ENCODE results near the gene ZKSCAN7.

Gene ZKSCAN7

DNA sequence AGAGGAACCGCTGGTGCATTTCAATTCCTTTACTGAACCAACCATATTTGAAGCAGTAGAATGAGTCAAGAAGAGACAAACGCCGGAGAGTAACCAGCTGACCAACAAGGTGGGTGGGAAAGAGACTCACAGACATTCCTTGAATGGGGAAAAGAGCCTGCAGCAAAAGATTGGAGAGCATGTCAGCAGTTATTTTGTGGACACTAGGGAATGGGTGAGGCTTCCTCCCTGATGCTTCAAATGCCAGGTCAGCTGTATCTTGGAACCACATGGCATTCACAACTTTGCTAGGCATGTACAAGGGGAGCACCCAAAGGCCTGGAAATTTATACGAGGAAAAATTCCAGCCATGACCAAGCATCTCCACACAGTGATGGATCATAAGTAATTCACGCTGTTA, 29.9 kb upstream of the ZKSCAN7 start:
- TF ChIP-seq SIN3A (IDR thresholded peaks at IDR 0.05; ENCODE audit: borderline replicate concordance, insufficient read depth, low read length) (no peak), FOXP2 (optimal IDR thresholded peaks at IDR 0.05; ENCODE audit: borderline replicate concordance, extremely low read depth, extremely low read length, insufficient read depth) (no peak), TAF1 (IDR thresholded peaks at IDR 0.05; ENCODE audit: borderline replicate concordance, insufficient read depth, low read length) (no peak), POLR2AphosphoS5 (IDR thresholded peaks at IDR 0.05; ENCODE audit: low read depth, low read length) (no peak)
- TF ChIP-seq, protein P1, sequence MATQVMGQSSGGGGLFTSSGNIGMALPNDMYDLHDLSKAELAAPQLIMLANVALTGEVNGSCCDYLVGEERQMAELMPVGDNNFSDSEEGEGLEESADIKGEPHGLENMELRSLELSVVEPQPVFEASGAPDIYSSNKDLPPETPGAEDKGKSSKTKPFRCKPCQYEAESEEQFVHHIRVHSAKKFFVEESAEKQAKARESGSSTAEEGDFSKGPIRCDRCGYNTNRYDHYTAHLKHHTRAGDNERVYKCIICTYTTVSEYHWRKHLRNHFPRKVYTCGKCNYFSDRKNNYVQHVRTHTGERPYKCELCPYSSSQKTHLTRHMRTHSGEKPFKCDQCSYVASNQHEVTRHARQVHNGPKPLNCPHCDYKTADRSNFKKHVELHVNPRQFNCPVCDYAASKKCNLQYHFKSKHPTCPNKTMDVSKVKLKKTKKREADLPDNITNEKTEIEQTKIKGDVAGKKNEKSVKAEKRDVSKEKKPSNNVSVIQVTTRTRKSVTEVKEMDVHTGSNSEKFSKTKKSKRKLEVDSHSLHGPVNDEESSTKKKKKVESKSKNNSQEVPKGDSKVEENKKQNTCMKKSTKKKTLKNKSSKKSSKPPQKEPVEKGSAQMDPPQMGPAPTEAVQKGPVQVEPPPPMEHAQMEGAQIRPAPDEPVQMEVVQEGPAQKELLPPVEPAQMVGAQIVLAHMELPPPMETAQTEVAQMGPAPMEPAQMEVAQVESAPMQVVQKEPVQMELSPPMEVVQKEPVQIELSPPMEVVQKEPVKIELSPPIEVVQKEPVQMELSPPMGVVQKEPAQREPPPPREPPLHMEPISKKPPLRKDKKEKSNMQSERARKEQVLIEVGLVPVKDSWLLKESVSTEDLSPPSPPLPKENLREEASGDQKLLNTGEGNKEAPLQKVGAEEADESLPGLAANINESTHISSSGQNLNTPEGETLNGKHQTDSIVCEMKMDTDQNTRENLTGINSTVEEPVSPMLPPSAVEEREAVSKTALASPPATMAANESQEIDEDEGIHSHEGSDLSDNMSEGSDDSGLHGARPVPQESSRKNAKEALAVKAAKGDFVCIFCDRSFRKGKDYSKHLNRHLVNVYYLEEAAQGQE (IDR thresholded peaks at IDR 0.05; ENCODE audit: insufficient read depth in 1 of 2, low read depth in 2 of 2, low read length in 2 of 2), result no peak

GRCh38 chr3:44529927-44530326, 25.1 kb upstream of the ZKSCAN7 start:
- TF ChIP-seq FOXP2 (optimal IDR thresholded peaks at IDR 0.05; ENCODE audit: borderline replicate concordance, extremely low read depth, extremely low read length, insufficient read depth) (no peak), SIN3A (IDR thresholded peaks at IDR 0.05; ENCODE audit: borderline replicate concordance, insufficient read depth, low read length) (no peak), TAF1 (IDR thresholded peaks at IDR 0.05; ENCODE audit: borderline replicate concordance, insufficient read depth, low read length) (no peak), POLR2AphosphoS5 (IDR thresholded peaks at IDR 0.05; ENCODE audit: low read depth, low read length) (no peak)
- TF ChIP-seq, protein P1 (IDR thresholded peaks at IDR 0.05; ENCODE audit: insufficient read depth in 1 of 2, low read depth in 2 of 2, low read length in 2 of 2), result no peak

DNA sequence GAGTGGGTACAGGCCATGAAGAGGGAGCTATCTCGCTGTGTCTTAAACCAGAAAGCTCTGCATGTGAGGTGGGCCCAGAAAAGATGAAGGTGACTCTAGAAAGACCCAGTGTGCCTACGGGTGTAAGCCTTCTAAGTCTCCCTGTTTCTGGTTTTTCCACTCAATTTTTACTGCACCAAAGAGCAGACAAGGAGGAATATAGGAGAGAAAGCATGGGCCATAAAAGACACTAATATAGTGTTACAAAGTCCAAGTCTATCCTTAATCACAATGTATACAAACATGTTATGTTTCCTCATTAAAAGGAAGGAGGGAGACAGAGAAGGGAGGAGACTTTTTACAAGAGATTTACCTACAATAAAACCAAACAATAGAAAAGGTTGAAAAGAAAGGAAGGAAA, 24.1 kb upstream of the ZKSCAN7 start:
- TF ChIP-seq FOXP2 (optimal IDR thresholded peaks at IDR 0.05; ENCODE audit: borderline replicate concordance, extremely low read depth, extremely low read length, insufficient read depth), result no peak
- TF ChIP-seq TAF1 (IDR thresholded peaks at IDR 0.05; ENCODE audit: borderline replicate concordance, insufficient read depth, low read length), result no peak
- no peak for TF ChIP-seq POLR2AphosphoS5 (IDR thresholded peaks at IDR 0.05; ENCODE audit: low read depth, low read length)
- no peak for TF ChIP-seq SIN3A (IDR thresholded peaks at IDR 0.05; ENCODE audit: borderline replicate concordance, insufficient read depth, low read length)
- TF ChIP-seq, protein P1 (IDR thresholded peaks at IDR 0.05; ENCODE audit: insufficient read depth in 1 of 2, low read depth in 2 of 2, low read length in 2 of 2), result no peak

DNA sequence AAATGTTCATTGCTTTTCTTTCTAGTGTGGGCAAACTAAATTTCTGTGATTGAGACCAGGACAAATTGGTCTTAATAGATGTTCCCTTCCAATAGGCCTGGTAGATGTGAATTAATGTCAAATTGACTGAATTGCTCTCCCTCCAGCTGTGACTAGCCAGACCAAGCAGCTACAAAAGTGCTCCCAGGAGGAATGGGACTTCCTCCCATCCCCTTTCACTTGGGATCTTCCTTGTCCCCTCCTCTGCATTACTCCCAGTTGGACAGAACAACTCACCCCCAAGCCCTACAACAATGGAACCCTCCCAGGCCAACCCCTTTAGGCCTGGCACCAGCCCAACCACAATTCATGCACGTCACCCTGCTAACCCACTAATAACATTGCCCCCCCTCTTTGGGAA, 19.6 kb upstream of the ZKSCAN7 start:
- TF ChIP-seq SIN3A (IDR thresholded peaks at IDR 0.05; ENCODE audit: borderline replicate concordance, insufficient read depth, low read length) (no peak), POLR2AphosphoS5 (IDR thresholded peaks at IDR 0.05; ENCODE audit: low read depth, low read length) (no peak), FOXP2 (optimal IDR thresholded peaks at IDR 0.05; ENCODE audit: borderline replicate concordance, extremely low read depth, extremely low read length, insufficient read depth) (no peak), TAF1 (IDR thresholded peaks at IDR 0.05; ENCODE audit: borderline replicate concordance, insufficient read depth, low read length) (no peak)
- TF ChIP-seq, protein P1 (IDR thresholded peaks at IDR 0.05; ENCODE audit: insufficient read depth in 1 of 2, low read depth in 2 of 2, low read length in 2 of 2), result no peak

- TF ChIP-seq SIN3A (IDR thresholded peaks at IDR 0.05; ENCODE audit: borderline replicate concordance, insufficient read depth, low read length), result no peak
Measured at GRCh38 chr3:44555723-44556122, 730 bp downstream of the ZKSCAN7 start.
